Rectal smooth muscle tissue (tissue), 1 donor: ENCODE measurements around the gene THSD4.

ENCODE experiments used
- H3K27ac ChIP-seq: one replicate; pipeline ENCODE4 v1.7.0; 2013; ENCODE audit warnings: low read depth, low read length, inconsistent platforms
- H3K27me3 ChIP-seq: one replicate; pipeline ENCODE4 v1.7.0; 2013; ENCODE audit warnings: low read length; ENCODE audit not compliant: control insufficient read depth, insufficient read depth
- H3K36me3 ChIP-seq: one replicate; pipeline ENCODE4 v1.7.0; 2013; ENCODE audit warnings: low read length; ENCODE audit not compliant: control insufficient read depth, insufficient read depth
- H3K4me1 ChIP-seq: one replicate; pipeline ENCODE4 v1.7.0; 2013; ENCODE audit warnings: low read length; ENCODE audit not compliant: control insufficient read depth, insufficient read depth
- H3K4me3 ChIP-seq: one replicate; pipeline ENCODE4 v1.7.0; 2013; ENCODE audit warnings: low read length
- H3K9ac ChIP-seq: one replicate; pipeline ENCODE4 v1.7.0; 2013; ENCODE audit warnings: low read length

The THSD4 gene

DNA sequence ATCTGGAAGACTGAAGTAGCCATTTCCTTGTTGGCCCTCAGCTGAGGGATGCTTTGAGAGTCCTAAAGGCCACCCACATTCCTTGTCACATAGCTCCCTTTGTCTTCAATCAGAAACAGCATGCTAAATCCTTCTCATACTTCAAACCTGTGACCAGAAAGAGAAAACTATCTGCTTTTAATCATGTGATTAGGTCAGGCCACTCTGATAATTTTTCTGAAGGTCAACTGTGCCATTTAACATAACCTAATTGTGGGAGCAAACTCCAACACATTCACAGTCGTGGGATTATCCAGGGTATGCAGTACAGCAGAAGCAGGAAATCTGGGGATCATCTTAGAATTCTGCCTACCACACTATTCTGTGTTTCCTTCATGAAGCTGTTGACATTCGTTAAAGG lies 471.2 kb downstream of the THSD4 start:
- no peaks in the 10 kb centered on the region for H3K36me3 ChIP-seq
- H3K27me3 ChIP-seq = no peaks in the 10 kb centered on the region
- no peaks in the 10 kb centered on the region for H3K4me1 ChIP-seq
- H3K27ac ChIP-seq = no peak overlapping the region
- H3K4me3 ChIP-seq = no peak overlapping the region
- H3K9ac ChIP-seq = no peak overlapping the region

GRCh38 chr15:71588746-71589145 lies 473.5 kb downstream of the THSD4 start:
- no peak overlapping the region for H3K27ac ChIP-seq
- H3K4me1 ChIP-seq = no peaks in the 10 kb centered on the region
- no peaks in the 10 kb centered on the region for H3K36me3 ChIP-seq
- H3K27me3 ChIP-seq = no peaks in the 10 kb centered on the region
- H3K4me3 ChIP-seq = no peak overlapping the region
- no peak overlapping the region for H3K9ac ChIP-seq

GRCh38 chr15:71591057-71591456 lies 475.8 kb downstream of the THSD4 start:
- H3K36me3 ChIP-seq = no peaks in the 10 kb centered on the region
- H3K9ac ChIP-seq = no peak overlapping the region
- no peak overlapping the region for H3K27ac ChIP-seq
- no peaks in the 10 kb centered on the region for H3K4me1 ChIP-seq
- H3K27me3 ChIP-seq = no peaks in the 10 kb centered on the region
- H3K4me3 ChIP-seq = no peak overlapping the region

DNA sequence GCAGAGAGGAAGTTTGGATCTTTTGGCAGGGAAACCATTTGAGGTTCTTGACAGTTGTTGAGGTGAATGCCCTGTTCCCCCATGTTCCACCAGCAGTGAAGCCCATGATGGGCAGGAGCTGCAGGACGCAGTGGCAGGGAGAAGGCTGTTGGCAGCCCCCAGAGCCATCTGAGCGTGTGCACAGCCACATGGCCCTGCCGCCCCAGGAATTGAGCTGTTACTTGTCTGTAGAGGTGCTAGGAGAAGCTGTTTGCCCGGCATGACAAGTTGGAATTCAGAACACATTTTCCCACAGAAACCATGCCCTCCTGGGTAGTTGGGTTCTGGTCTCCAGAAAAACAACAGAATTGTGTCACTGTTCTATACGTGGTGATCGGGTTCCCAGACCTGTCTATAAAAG lies 476.9 kb downstream of the THSD4 start:
- Histone ChIP-seq H3K4me1 (no peaks in the 10 kb centered on the region), H3K27ac (no peak overlapping the region), H3K27me3 (no peaks in the 10 kb centered on the region), H3K4me3 (no peak overlapping the region), H3K9ac (no peak overlapping the region), H3K36me3 (no peaks in the 10 kb centered on the region)

DNA sequence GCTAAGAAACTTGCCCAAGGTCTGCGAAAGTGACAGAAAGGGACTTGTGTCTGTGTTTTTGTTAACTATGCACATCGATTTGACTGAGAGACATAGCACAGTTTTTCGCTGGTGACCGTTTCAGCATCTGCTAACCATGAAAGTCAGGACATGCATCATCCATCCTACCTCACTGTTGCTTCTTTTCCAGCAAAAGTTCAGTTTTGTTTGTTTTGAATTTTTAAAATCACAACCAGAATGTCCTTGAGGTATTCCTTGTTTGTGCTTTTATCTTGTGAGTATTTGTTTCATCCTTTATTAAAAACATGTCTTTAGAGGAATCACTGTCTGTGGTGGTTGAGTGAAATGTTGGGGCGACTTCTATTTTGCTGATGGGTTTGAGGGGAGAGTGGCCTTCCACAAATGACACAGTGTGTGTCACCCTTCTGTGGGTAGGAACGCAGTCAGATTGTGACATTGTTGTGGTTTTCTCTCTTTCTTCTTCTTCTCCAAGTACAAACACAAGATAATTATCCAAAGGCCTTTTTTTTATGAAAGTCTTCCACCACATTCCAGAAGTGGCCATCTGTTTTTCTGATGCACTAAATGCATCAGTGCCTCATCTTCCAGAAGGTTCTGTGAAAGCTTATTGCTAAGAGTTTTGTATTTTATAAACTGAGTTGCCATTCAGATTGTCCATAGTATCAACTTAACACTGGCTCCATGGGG lies 480.7 kb downstream of the THSD4 start:
- H3K4me1 ChIP-seq = peaks cover 14% of the 10 kb centered on the region
- H3K4me3 ChIP-seq = no peak overlapping the region

GRCh38 chr15:71596672-71597071 lies 481.4 kb downstream of the THSD4 start:
- Histone ChIP-seq H3K36me3 (no peaks in the 10 kb centered on the region), H3K4me3 (no peak overlapping the region), H3K9ac (no peak overlapping the region), H3K27ac (peak overlapping the region; percentile 15), H3K4me1 (peaks cover 19% of the 10 kb centered on the region), H3K27me3 (no peaks in the 10 kb centered on the region)

More for the DNA sequence above, 480.7 kb downstream of the THSD4 start:
- no peak overlapping the region for H3K27ac ChIP-seq
- no peaks in the 10 kb centered on the region for H3K27me3 ChIP-seq
- no peak overlapping the region for H3K9ac ChIP-seq
- no peaks in the 10 kb centered on the region for H3K36me3 ChIP-seq

DNA sequence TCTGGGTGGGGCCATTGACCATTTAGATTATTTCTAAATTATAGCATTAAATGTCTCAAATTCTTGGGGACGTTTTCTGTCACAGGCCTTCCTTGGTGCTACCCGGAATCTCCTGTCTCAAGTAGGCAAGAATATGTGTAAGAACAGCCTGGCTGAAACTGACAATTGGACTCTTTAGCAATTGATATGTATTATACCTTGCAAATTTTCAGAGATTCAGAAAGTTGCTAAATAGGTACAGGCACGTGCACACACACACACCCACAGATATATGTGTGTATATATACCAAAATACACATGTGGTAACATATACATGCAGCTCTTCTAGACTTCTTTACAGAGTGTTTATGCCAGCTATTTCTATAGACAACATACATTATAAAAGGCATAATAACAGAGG lies 481.9 kb downstream of the THSD4 start:
- no peaks in the 10 kb centered on the region for H3K27me3 ChIP-seq
- H3K4me1 ChIP-seq = peaks cover 20% of the 10 kb centered on the region

DNA sequence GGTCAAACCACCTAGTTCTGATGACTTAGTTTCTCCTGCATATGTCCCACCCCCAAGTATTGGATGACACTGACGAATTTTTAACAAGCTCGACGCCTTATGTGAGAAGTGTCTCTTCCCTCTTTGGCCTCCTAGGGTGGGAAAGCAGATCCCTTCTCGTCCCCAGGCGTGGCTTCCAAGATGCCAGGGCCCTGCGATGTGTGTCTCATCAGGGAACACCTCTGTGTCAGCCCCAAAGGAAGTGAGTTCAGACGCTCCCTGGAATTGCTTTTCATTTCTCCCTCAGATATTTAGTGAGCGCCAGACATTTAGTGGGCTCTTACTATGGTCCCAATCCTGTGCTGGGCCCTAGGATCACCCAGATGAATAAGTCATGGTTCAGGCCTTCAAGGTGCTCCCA lies 482.4 kb downstream of the THSD4 start:
- Histone ChIP-seq H3K4me3 (no peak overlapping the region), H3K9ac (no peak overlapping the region), H3K36me3 (no peaks in the 10 kb centered on the region), H3K4me1 (peaks cover 20% of the 10 kb centered on the region), H3K27me3 (no peaks in the 10 kb centered on the region), H3K27ac (peak overlapping the region; percentile 1)

More for the DNA sequence above, 481.9 kb downstream of the THSD4 start:
- no peak overlapping the region for H3K9ac ChIP-seq
- no peaks in the 10 kb centered on the region for H3K36me3 ChIP-seq
- peak overlapping the region; percentile 15 for H3K27ac ChIP-seq
- no peak overlapping the region for H3K4me3 ChIP-seq

DNA sequence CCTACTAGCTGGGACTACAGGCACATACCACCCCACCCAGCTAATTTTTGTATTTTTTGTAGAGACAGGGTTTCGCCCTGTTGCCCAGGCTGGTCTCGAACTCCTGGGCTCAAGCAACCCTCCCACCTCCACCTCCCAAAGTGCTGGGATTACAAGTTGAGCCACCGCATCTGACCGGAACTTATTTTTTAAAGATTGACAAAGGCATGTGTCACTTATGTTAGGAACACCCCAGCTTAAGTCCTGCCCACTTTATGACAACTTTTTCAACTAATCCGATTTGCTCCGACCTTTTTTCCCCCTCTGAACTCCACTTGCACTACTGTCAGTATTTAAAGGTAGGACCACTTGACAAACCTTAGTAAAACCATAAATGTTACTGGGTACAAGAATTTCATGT lies 483.5 kb downstream of the THSD4 start:
- no peak overlapping the region for H3K27ac ChIP-seq
- no peak overlapping the region for H3K4me3 ChIP-seq
- H3K36me3 ChIP-seq = no peaks in the 10 kb centered on the region
- H3K4me1 ChIP-seq = peaks cover 20% of the 10 kb centered on the region
- H3K9ac ChIP-seq = no peak overlapping the region
- no peaks in the 10 kb centered on the region for H3K27me3 ChIP-seq

- no peaks in the 10 kb centered on the region for H3K36me3 ChIP-seq
- H3K9ac ChIP-seq = no peak overlapping the region
- no peak overlapping the region for H3K27ac ChIP-seq
- H3K4me3 ChIP-seq = no peak overlapping the region
- no peaks in the 10 kb centered on the region for H3K27me3 ChIP-seq
- H3K4me1 ChIP-seq = peaks cover 20% of the 10 kb centered on the region
Measured at GRCh38 chr15:71599418-71600151, 484.3 kb downstream of the THSD4 start.

DNA sequence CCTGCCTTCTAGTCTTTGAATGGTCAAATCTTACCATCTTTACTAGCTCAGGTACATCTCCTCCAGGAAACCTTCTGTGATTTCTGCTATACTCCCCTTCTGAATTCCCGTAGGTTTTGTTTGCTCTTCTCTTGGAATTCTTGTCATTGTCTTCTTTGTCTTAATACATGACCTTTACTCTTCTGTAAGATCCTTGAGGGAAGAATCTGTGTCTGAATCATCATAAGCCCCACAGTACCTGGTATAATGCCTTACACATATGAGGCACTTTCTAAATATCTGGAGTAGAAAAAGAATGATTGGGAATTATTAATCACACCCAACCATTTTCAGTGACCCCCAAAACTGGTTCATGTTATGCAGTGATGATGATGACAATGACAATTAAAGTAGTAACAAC lies 485.0 kb downstream of the THSD4 start:
- peaks cover 20% of the 10 kb centered on the region for H3K4me1 ChIP-seq

GRCh38 chr15:71601038-71601834 lies 486.0 kb downstream of the THSD4 start:
- Histone ChIP-seq H3K27me3 (no peaks in the 10 kb centered on the region), H3K4me3 (no peak overlapping the region), H3K36me3 (no peaks in the 10 kb centered on the region), H3K4me1 (peaks cover 20% of the 10 kb centered on the region), H3K9ac (no peak overlapping the region), H3K27ac (no peak overlapping the region)

More for the DNA sequence above, 485.0 kb downstream of the THSD4 start:
- Histone ChIP-seq H3K36me3 (no peaks in the 10 kb centered on the region), H3K4me3 (no peak overlapping the region), H3K27ac (no peak overlapping the region), H3K27me3 (no peaks in the 10 kb centered on the region), H3K9ac (no peak overlapping the region)
